PC-3 (cell line): ENCODE measurements around the gene EPHB1. TPM values are rescaled to one million over a fixed set of nuclear protein-coding genes. Genes with fewer than 3 reads are reported as not detected.
"Not testable (repeated sequence)": the region's sequence is repeated elsewhere in the genome, so short reads cannot be mapped to it uniquely, and the experiment has no call there.

Source experiments
- ATAC-seq: fragments of 200-7000 bp; cut with Tn5 transposase; 2 replicates; pipeline ENCODE4 v1.9.1; 2020; ENCODE audit warnings: mild to moderate bottlenecking, moderate library complexity
- BruUV-seq: library from RNA; stranded (reverse); fragments of 400-500 nt; replicated peaks from 2 replicates; lab custom pipeline; 2021; lab: Mats Ljungman, UMichigan
- CTCF ChIA-PET: fragments of 300-600 bp; sonication (Branson Sonifier 250); formaldehyde crosslinking; loops from one replicate; lab custom pipeline; 2022; ENCODE audit warnings: antibody characterized with exemption; lab: Charles Lee
- POLR2A ChIA-PET: fragments of 300-600 bp; sonication (Branson Sonifier 250); formaldehyde crosslinking; loops from one replicate; lab custom pipeline; 2022; ENCODE audit warnings: antibody characterized with exemption; ENCODE audit not compliant: unreplicated experiment; lab: Charles Lee
- DNase-seq: peaks from one replicate; pipeline ENCODE4 v3.0.0-alpha.2; 2015
- H2AFZ ChIP-seq: fragments of 300-600 bp; sonication (generic); 2 replicates; pipeline ENCODE4 v1.6.0; 2016; ENCODE audit warnings: antibody characterized with exemption, low read length
- H3F3A ChIP-seq: fragments of 300-600 bp; sonication (generic); one replicate; pipeline ENCODE4 v1.6.0; 2017; ENCODE audit warnings: antibody characterized with exemption, low read length, control low read depth, mild to moderate bottlenecking; ENCODE audit not compliant: unreplicated experiment
- H3K27ac ChIP-seq: fragments of 300-600 bp; sonication (generic); 2 replicates; pipeline ENCODE4 v1.5.1; 2016; ENCODE audit warnings: mild to moderate bottlenecking, low read length
- H3K27me3 ChIP-seq: fragments of 300-600 bp; sonication (generic); 2 replicates; pipeline ENCODE4 v1.6.1; 2016; ENCODE audit warnings: low read length, mixed read lengths
- H3K36me3 ChIP-seq: fragments of 300-600 bp; sonication (generic); 2 replicates; pipeline ENCODE4 v1.6.1; 2016; ENCODE audit warnings: low read depth, mixed run types, low read length, mixed read lengths
- H3K4me1 ChIP-seq: fragments of 300-600 bp; sonication (generic); 2 replicates; pipeline ENCODE4 v1.5.1; 2016; ENCODE audit warnings: low read length; ENCODE audit not compliant: insufficient read depth
- H3K4me2 ChIP-seq: fragments of 300-600 bp; sonication (generic); 2 replicates; pipeline ENCODE4 v1.6.0; 2016; ENCODE audit warnings: low read length
- H3K4me3 ChIP-seq: fragments of 300-600 bp; sonication (generic); 2 replicates; pipeline ENCODE4 v1.5.1; 2016; ENCODE audit warnings: mild to moderate bottlenecking, low read length, mixed read lengths
- H3K79me2 ChIP-seq: fragments of 300-600 bp; sonication (generic); 2 replicates; pipeline ENCODE4 v1.6.1; 2017; ENCODE audit warnings: low read length, mixed read lengths
- H3K9ac ChIP-seq: fragments of 300-600 bp; sonication (generic); 2 replicates; pipeline ENCODE4 v1.6.0; 2016; ENCODE audit warnings: mild to moderate bottlenecking, low read length
- H3K9me2 ChIP-seq: fragments of 300-600 bp; sonication (generic); replicated peaks from 2 replicates; pipeline ENCODE4 v1.6.1; 2016; ENCODE audit warnings: mixed run types, low read length, mixed read lengths
- H3K9me3 ChIP-seq: fragments of 300-600 bp; sonication (generic); 2 replicates; pipeline ENCODE4 v1.6.1; 2016; ENCODE audit warnings: low read length, mixed read lengths
- H4K20me1 ChIP-seq: fragments of 300-600 bp; sonication (generic); 2 replicates; pipeline ENCODE4 v1.6.1; 2016; ENCODE audit warnings: low read length, mixed read lengths
- CTCF ChIP-seq: fragments of 300-600 bp; sonication (generic); conservative IDR thresholded peaks from 2 replicates; pipeline ENCODE4 v1.5.1; 2017; ENCODE audit warnings: antibody characterized with exemption, low read depth, mild to moderate bottlenecking, low read length
- EZH2 ChIP-seq: fragments of 300-600 bp; sonication (generic); IDR thresholded peaks from one replicate; pipeline ENCODE4 v1.6.1; 2017; ENCODE audit warnings: antibody characterized with exemption, mild to moderate bottlenecking, low read length; ENCODE audit not compliant: unreplicated experiment
- EZH2phosphoT487 ChIP-seq: fragments of 300-600 bp; sonication (generic); IDR thresholded peaks from 2 replicates; pipeline ENCODE4 v1.6.1; 2018; ENCODE audit warnings: mild to moderate bottlenecking, antibody characterized with exemption, low read length, borderline replicate concordance
- intact Hi-C: fragments of 100-400 bp; cut with micrococcal nuclease; formaldehyde crosslinking; loops from 2 replicates; pipeline ENCODE4 v1.9.0; 2023
- total RNA-seq: library from RNA; depleted of rRNA; stranded (reverse); fragments of >200 nt; gene quantifications from 2 replicates; pipeline ENCODE4 v1.2.3, GENCODE V29; 2014

Gene EPHB1
- total RNA-seq, 1 experiment from 2014 or later = 0.69 TPM

GRCh38 chr3:135107043-135107442 is 312.0 kb downstream of the EPHB1 start:
- H3F3A ChIP-seq = no peaks in the 10 kb centered on the region
- no peak overlapping the region for H3K4me2 ChIP-seq
- ATAC-seq = no peak
- no peak overlapping the region for H2AFZ ChIP-seq
- BruUV-seq = no TSS peak
- no peaks in the 10 kb centered on the region for H3K79me2 ChIP-seq
- intact Hi-C loops = no loop called here
- H3K4me1 ChIP-seq = no peaks in the 10 kb centered on the region
- no peaks in the 10 kb centered on the region for H3K9me2 ChIP-seq
- H3K9ac ChIP-seq = no peak overlapping the region
- ChIA-PET CTCF (no interaction called here), POLR2A (no interaction called here)
- H3K27ac ChIP-seq = no peak overlapping the region
- H3K36me3 ChIP-seq = no peaks in the 10 kb centered on the region
- DNase-seq = no peak
- no peaks in the 10 kb centered on the region for H3K27me3 ChIP-seq
- no peak overlapping the region for H3K4me3 ChIP-seq
- no peaks in the 10 kb centered on the region for H3K9me3 ChIP-seq
- no peaks in the 10 kb centered on the region for H4K20me1 ChIP-seq
- TF ChIP-seq EZH2phosphoT487 (no peak), CTCF (no peak), EZH2 (no peak)

- Histone ChIP-seq H4K20me1 (no peaks in the 10 kb centered on the region), H3K9ac (no peak overlapping the region), H2AFZ (no peak overlapping the region), H3K9me3 (no peaks in the 10 kb centered on the region), H3K27ac (no peak overlapping the region), H3K79me2 (no peaks in the 10 kb centered on the region), H3K4me2 (no peak overlapping the region), H3F3A (no peaks in the 10 kb centered on the region), H3K27me3 (no peaks in the 10 kb centered on the region), H3K36me3 (no peaks in the 10 kb centered on the region), H3K9me2 (no peaks in the 10 kb centered on the region), H3K4me1 (no peaks in the 10 kb centered on the region), H3K4me3 (no peak overlapping the region)
- ATAC-seq = no peak
- intact Hi-C loops = no loop called here
- CTCF ChIA-PET = no interaction called here
- no TSS peak for BruUV-seq
- TF ChIP-seq EZH2 (no peak), EZH2phosphoT487 (no peak), CTCF (no peak)
- POLR2A ChIA-PET = no interaction called here
- DNase-seq = no peak
Measured at GRCh38 chr3:135109681-135110080, 314.6 kb downstream of the EPHB1 start.

GRCh38 chr3:135114551-135114950 is 319.5 kb downstream of the EPHB1 start:
- H3K27me3 ChIP-seq, H3K9ac ChIP-seq, H3K4me1 ChIP-seq, CTCF ChIA-PET, BruUV-seq, ATAC-seq, H3K27ac ChIP-seq, H3K9me3 ChIP-seq, H3K4me2 ChIP-seq, H3K36me3 ChIP-seq, DNase-seq, POLR2A ChIA-PET, H4K20me1 ChIP-seq, H2AFZ ChIP-seq, intact Hi-C loops, H3K79me2 ChIP-seq, H3F3A ChIP-seq, H3K4me3 ChIP-seq, H3K9me2 ChIP-seq: not testable (repeated sequence)
